Skeletal muscle tissue (tissue), 5 donors: ENCODE measurements around the gene EXTL1. TPM values are rescaled to one million over a fixed set of nuclear protein-coding genes. Genes with fewer than 3 reads are reported as not detected.

Source experiments
- H3K27ac ChIP-seq: one replicate; pipeline ENCODE4 v1.7.0; 2013; ENCODE audit warnings: mild to moderate bottlenecking, low read depth, low read length, inconsistent platforms
- H3K27me3 ChIP-seq, 3 donors: one replicate each; pipeline ENCODE4 v1.7.0; 2013; ENCODE audit warnings: low read length in 3 of 3; ENCODE audit not compliant: control insufficient read depth in 3 of 3, insufficient read depth in 3 of 3
- H3K36me3 ChIP-seq, 3 donors: one replicate each; pipeline ENCODE4 v1.7.0; 2013; ENCODE audit warnings: low read length in 3 of 3; ENCODE audit not compliant: control insufficient read depth in 3 of 3, insufficient read depth in 3 of 3
- H3K4me1 ChIP-seq, 3 donors: one replicate each; pipeline ENCODE4 v1.7.0; 2013; ENCODE audit warnings: low read length in 3 of 3, mild to moderate bottlenecking in 3 of 3; ENCODE audit not compliant: control insufficient read depth in 3 of 3, insufficient read depth in 3 of 3
- H3K4me3 ChIP-seq, 3 donors: one replicate each; pipeline ENCODE4 v1.7.0; 2013; ENCODE audit warnings: low read length in 3 of 3
- H3K9ac ChIP-seq, 3 donors: one replicate each; pipeline ENCODE4 v1.7.0; 2013; ENCODE audit warnings: low read length in 3 of 3, mild to moderate bottlenecking in 3 of 3, moderate library complexity in 2 of 3, low read depth in 1 of 3
- H3K9me3 ChIP-seq, 3 donors: one replicate each; pipeline ENCODE4 v1.7.0; 2013; ENCODE audit warnings: low read length in 3 of 3; ENCODE audit not compliant: control insufficient read depth in 3 of 3
- small RNA-seq: library from RNA; depleted of rRNA; stranded (forward); fragments of <200 nt; gene quantifications from one replicate; pipeline ENCODE3, GENCODE V24; 2014
- total RNA-seq: library from RNA; depleted of rRNA; stranded (reverse); fragments of >200 nt; gene quantifications from one replicate; pipeline ENCODE4 v1.2.3, GENCODE V29; 2014
- donor health status: Osteomylitis.

Gene EXTL1
- total RNA-seq, 1 donor from 2014 or later = 0.52 TPM

- no peak overlapping the region for H3K4me3 ChIP-seq
- H3K4me1 ChIP-seq = peaks cover 41 to 45% (median 45%) of the 10 kb centered on the region in 3 donors
- H3K36me3 ChIP-seq = no peaks in the 10 kb centered on the region
- H3K9me3 ChIP-seq = no peaks in the 10 kb centered on the region
- H3K9ac ChIP-seq = peak overlapping the region; percentile 39 to 75 (median 47)
- peak overlapping the region; percentile 92 for H3K27ac ChIP-seq
- no peaks in the 10 kb centered on the region for H3K27me3 ChIP-seq
Observed at GRCh38 chr1:26084091-26084561, 62.6 kb downstream of the EXTL1 start.

DNA sequence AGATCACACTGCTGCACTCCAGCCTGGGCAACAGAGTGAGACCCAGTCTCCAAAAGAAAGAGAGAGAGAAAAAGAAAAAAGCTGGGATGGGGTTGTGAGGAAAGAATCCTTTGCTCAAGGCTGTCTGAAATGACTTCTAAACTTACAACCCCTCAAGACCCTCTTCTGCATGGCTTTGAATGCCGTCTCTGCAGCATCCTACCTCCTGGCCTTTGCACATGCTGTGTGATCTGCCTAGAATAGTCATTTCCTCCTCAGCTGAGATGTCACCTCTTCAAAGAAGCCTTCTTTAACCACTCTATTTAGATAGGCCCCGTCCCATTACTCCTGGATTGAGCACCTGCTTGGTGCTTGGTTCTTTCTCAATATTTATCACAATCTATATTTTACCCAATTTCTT, 63.3 kb downstream of the EXTL1 start:
- H3K4me3 ChIP-seq = no peak overlapping the region
- peaks cover 40 to 41% (median 41%) of the 10 kb centered on the region in 3 donors for H3K4me1 ChIP-seq
- H3K36me3 ChIP-seq = no peaks in the 10 kb centered on the region
- H3K27ac ChIP-seq = no peak overlapping the region
- no peaks in the 10 kb centered on the region for H3K27me3 ChIP-seq
- peak overlapping the region in 1 of 3 donors; percentile 16 for H3K9ac ChIP-seq
- no peaks in the 10 kb centered on the region for H3K9me3 ChIP-seq

Small RNA genes lying within 50 kb of the gene (small RNA-seq; reads per million reads assigned to genes)
- gene RF00283 (not detected), gene RF00492 (not detected)

Other genes with a start within 250 kb of the EXTL1 start
- 9.9 TPM for gene SELENON, start 221.6 kb upstream of the EXTL1 start, total RNA-seq
- 35.0 TPM for gene MTFR1L, start 201.8 kb upstream of the EXTL1 start, total RNA-seq
- 1.6 TPM for gene AUNIP, start 162.3 kb upstream of the EXTL1 start, total RNA-seq
- 7.3 TPM for gene PAQR7, start 146.1 kb upstream of the EXTL1 start, total RNA-seq
- 90.3 TPM for gene STMN1, start 115.4 kb upstream of the EXTL1 start, total RNA-seq
- gene PAFAH2, start 23.7 kb upstream of the EXTL1 start, total RNA-seq = 33.9 TPM
- gene SLC30A2, start 24.3 kb downstream of the EXTL1 start, total RNA-seq = under 0.01 TPM
- 30.3 TPM for gene TRIM63, start 45.9 kb downstream of the EXTL1 start, total RNA-seq
- gene PDIK1L, start 90.0 kb downstream of the EXTL1 start, total RNA-seq = 7.8 TPM
- 1.0 TPM for gene FAM110D, start 137.3 kb downstream of the EXTL1 start, total RNA-seq
- gene C1orf232, start 147.2 kb downstream of the EXTL1 start, total RNA-seq = not detected
- 21.9 TPM for gene ZNF593, start 148.1 kb downstream of the EXTL1 start, total RNA-seq
- gene ZNF593OS, start 150.1 kb downstream of the EXTL1 start, total RNA-seq = not detected
- not detected for gene CNKSR1, start 155.7 kb downstream of the EXTL1 start, total RNA-seq
- not detected for gene CATSPER4, start 168.8 kb downstream of the EXTL1 start, total RNA-seq
- 25.1 TPM for gene CEP85, start 212.4 kb downstream of the EXTL1 start, total RNA-seq